Measurements from ENCODE around the gene POLH. TPM values are rescaled to one million over a fixed set of nuclear protein-coding genes. Genes with fewer than 3 reads are reported as not detected.

Gene POLH
- polyA plus RNA-seq, 1 of the 3 experiments (the other 2 are of a cell fraction), result 11.5 TPM

DNA sequence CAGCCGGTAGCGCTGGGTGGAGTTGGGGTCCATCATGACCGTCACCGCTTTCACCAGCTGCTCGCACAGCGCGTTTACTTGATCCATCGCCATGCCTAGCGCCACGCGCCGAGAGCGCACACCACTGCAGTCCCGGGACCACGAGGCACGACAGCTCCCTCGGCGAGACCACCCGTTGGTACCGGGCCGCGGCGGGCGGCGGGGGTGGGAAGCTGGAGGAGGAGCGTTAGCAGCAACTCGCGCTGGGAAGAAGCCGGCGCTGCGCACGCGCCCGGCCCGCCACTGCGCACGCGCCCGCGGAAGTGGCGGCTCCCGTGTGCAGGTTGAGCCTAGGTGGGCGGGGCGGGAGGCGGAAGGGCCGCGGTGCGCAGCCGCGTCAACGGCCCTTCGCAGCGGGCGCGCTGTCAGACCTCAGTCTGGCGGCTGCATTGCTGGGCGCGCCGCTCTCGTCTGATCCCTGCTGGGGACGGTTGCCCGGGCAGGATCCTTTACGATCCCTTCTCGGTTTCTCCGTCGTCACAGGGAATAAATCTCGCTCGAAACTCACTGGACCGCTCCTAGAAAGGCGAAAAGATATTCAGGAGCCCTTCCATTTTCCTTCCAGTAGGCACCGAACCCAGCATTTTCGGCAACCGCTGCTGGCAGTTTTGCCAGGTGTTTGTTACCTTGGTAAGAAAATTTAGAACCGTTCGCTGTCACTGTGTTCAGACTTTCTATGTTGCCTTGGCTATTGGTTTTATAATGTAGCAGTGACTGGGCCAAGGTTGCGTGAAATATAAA lies at the start of gene POLH, which contains the start of gene XPO5 (continued):
- TF ChIP-seq, protein P1, sequence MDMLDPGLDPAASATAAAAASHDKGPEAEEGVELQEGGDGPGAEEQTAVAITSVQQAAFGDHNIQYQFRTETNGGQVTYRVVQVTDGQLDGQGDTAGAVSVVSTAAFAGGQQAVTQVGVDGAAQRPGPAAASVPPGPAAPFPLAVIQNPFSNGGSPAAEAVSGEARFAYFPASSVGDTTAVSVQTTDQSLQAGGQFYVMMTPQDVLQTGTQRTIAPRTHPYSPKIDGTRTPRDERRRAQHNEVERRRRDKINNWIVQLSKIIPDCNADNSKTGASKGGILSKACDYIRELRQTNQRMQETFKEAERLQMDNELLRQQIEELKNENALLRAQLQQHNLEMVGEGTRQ (IDR thresholded peaks at IDR 0.05; ENCODE audit: borderline replicate concordance, low read depth, low read length), result no peak
- TF ChIP-seq JUND (IDR thresholded peaks at IDR 0.05) (no peak), NRF1 (IDR thresholded peaks at IDR 0.05; ENCODE audit: low read depth, low read length) (peak; percentile 99), EZH2phosphoT487 (IDR thresholded peaks at IDR 0.05; ENCODE audit: borderline replicate concordance, low read depth) (no peak), EP300 (IDR thresholded peaks at IDR 0.05; ENCODE audit: borderline replicate concordance in 1 of 2, low read depth in 1 of 2, low read length in 1 of 2) (no peak), SMC3 (IDR thresholded peaks at IDR 0.05; ENCODE audit: low read depth, low read length) (no peak), FOXJ3 (CRISPR knock-in tag; IDR thresholded peaks at IDR 0.05) (no peak)
- TF ChIP-seq, protein P2, sequence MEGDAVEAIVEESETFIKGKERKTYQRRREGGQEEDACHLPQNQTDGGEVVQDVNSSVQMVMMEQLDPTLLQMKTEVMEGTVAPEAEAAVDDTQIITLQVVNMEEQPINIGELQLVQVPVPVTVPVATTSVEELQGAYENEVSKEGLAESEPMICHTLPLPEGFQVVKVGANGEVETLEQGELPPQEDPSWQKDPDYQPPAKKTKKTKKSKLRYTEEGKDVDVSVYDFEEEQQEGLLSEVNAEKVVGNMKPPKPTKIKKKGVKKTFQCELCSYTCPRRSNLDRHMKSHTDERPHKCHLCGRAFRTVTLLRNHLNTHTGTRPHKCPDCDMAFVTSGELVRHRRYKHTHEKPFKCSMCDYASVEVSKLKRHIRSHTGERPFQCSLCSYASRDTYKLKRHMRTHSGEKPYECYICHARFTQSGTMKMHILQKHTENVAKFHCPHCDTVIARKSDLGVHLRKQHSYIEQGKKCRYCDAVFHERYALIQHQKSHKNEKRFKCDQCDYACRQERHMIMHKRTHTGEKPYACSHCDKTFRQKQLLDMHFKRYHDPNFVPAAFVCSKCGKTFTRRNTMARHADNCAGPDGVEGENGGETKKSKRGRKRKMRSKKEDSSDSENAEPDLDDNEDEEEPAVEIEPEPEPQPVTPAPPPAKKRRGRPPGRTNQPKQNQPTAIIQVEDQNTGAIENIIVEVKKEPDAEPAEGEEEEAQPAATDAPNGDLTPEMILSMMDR (IDR thresholded peaks at IDR 0.05), result peak; percentile 30; the same call in 1 of the 2 replicates
- TF ChIP-seq, protein P3, sequence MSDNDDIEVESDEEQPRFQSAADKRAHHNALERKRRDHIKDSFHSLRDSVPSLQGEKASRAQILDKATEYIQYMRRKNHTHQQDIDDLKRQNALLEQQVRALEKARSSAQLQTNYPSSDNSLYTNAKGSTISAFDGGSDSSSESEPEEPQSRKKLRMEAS (IDR thresholded peaks at IDR 0.05; ENCODE audit: low read depth), result no peak; the same call in 1 of the 2 replicates

DNA sequence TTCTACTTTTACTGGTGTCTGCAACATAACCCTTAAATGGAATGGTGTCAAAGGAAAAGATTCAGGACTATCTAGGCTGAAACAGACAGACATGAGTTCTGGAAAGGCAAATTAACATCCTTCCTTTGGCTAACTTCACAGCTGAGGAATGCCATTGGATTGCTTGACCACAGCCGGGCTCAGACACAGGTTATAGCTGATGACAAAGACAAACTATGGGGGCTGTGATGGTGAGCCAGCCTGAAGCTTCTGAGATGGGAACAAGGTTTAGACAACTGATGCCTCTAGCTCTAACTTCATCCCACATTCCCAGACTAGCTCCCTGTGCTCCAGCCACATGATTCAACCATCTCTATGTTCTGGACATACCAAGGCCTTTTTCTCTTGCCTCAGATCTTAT lies 43.8 kb upstream of the POLH start:
- H3K9me3 ChIP-seq, result no peaks in the 10 kb centered on the region
- POLR2A ChIA-PET, result interaction anchor here (0.9 kb wide), 1 partner anchor 43 kb away, joined by 4 read pairs; no protein-coding TSS in a partner anchor
- H2AFZ ChIP-seq (ENCODE audit: low read depth), result no peak overlapping the region
- no peak overlapping the region for H3K4me2 ChIP-seq
- no peaks in the 10 kb centered on the region for H3K9me2 ChIP-seq
- no peaks in the 10 kb centered on the region for H4K20me1 ChIP-seq (ENCODE audit: insufficient read depth)
- H3K36me3 ChIP-seq (replicated peaks in 1 of 2; ENCODE audit: control insufficient read depth in 1 of 2, insufficient read depth in 2 of 2, low read length in 1 of 2), result peaks cover 47 to 54% of the 10 kb centered on the region in 2 experiments
- peaks cover 0 to 3% of the 10 kb centered on the region in 2 experiments; a peak in 1 of 4 replicates for H3K4me1 ChIP-seq (ENCODE audit: control insufficient read depth in 1 of 2, insufficient read depth in 2 of 2, low read depth in 1 of 2, low read length in 1 of 2)
- no peaks in the 10 kb centered on the region for H3K27me3 ChIP-seq (ENCODE audit: insufficient read depth)
- CTCF ChIA-PET, result no interaction called here
- no peak for DNase-seq
- WGBS (ENCODE audit: low lambda C conversion rate), result 100% methylated on average over 1 of the region's 1 CpG
- H3K4me3 ChIP-seq (ENCODE audit: low read depth in 2 of 2, low read length in 1 of 2), result no peak overlapping the region
- no peaks in the 10 kb centered on the region for H3K79me2 ChIP-seq (ENCODE audit: insufficient read depth)
- peaks cover 4% of the 10 kb centered on the region for H3F3A ChIP-seq (replicated peaks; ENCODE audit: insufficient read depth)
- no peak overlapping the region for H3K9ac ChIP-seq
- H3K27ac ChIP-seq (ENCODE audit: low read depth in 2 of 2, low read length in 1 of 2), result no peak overlapping the region
- TF ChIP-seq RAD21 (IDR thresholded peaks at IDR 0.05; ENCODE audit: low read length) (no peak), CHD2 (IDR thresholded peaks at IDR 0.05; ENCODE audit: low read length, partially characterized antibody) (no peak), RCOR1 (IDR thresholded peaks at IDR 0.05; ENCODE audit: low read length) (no peak), EZH2phosphoT487 (IDR thresholded peaks at IDR 0.05; ENCODE audit: borderline replicate concordance, low read depth) (no peak), RFX5 (IDR thresholded peaks at IDR 0.05; ENCODE audit: low read length) (no peak), FOSL2 (IDR thresholded peaks at IDR 0.05; ENCODE audit: borderline replicate concordance, low read depth) (no peak), SIN3A (IDR thresholded peaks at IDR 0.05; ENCODE audit: borderline replicate concordance, low read depth, low read length) (no peak), YY1 (IDR thresholded peaks at IDR 0.05; ENCODE audit: low read depth) (no peak), RXRA (IDR thresholded peaks at IDR 0.05; ENCODE audit: borderline replicate concordance, low read depth) (no peak), FOXM1 (IDR thresholded peaks at IDR 0.05; ENCODE audit: low read depth) (no peak)
- TF ChIP-seq, protein P2 (IDR thresholded peaks at IDR 0.05), result no peak
- TF ChIP-seq, protein P4, sequence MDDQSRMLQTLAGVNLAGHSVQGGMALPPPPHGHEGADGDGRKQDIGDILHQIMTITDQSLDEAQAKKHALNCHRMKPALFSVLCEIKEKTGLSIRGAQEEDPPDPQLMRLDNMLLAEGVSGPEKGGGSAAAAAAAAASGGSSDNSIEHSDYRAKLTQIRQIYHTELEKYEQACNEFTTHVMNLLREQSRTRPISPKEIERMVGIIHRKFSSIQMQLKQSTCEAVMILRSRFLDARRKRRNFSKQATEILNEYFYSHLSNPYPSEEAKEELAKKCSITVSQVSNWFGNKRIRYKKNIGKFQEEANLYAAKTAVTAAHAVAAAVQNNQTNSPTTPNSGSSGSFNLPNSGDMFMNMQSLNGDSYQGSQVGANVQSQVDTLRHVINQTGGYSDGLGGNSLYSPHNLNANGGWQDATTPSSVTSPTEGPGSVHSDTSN (IDR thresholded peaks at IDR 0.05), result no peak
- TF ChIP-seq, protein P5, sequence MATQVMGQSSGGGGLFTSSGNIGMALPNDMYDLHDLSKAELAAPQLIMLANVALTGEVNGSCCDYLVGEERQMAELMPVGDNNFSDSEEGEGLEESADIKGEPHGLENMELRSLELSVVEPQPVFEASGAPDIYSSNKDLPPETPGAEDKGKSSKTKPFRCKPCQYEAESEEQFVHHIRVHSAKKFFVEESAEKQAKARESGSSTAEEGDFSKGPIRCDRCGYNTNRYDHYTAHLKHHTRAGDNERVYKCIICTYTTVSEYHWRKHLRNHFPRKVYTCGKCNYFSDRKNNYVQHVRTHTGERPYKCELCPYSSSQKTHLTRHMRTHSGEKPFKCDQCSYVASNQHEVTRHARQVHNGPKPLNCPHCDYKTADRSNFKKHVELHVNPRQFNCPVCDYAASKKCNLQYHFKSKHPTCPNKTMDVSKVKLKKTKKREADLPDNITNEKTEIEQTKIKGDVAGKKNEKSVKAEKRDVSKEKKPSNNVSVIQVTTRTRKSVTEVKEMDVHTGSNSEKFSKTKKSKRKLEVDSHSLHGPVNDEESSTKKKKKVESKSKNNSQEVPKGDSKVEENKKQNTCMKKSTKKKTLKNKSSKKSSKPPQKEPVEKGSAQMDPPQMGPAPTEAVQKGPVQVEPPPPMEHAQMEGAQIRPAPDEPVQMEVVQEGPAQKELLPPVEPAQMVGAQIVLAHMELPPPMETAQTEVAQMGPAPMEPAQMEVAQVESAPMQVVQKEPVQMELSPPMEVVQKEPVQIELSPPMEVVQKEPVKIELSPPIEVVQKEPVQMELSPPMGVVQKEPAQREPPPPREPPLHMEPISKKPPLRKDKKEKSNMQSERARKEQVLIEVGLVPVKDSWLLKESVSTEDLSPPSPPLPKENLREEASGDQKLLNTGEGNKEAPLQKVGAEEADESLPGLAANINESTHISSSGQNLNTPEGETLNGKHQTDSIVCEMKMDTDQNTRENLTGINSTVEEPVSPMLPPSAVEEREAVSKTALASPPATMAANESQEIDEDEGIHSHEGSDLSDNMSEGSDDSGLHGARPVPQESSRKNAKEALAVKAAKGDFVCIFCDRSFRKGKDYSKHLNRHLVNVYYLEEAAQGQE (IDR thresholded peaks at IDR 0.05; ENCODE audit: low read depth, low read length), result no peak

All from SK-N-SH (cell line).